AG04450 (cell line): ENCODE measurements around the gene COL25A1. TPM values are rescaled to one million over a fixed set of nuclear protein-coding genes. Genes with fewer than 3 reads are reported as not detected.
A peak's percentile ranks its signal among the peaks of the same experiment; 100 is the strongest.

ENCODE experiments used
- CTCF ChIA-PET: fragments of 300-600, 350-600 bp; formaldehyde crosslinking; extraction: SDS; loops from one replicate; lab custom pipeline; 2022; ENCODE audit warnings: antibody characterized with exemption, inconsistent platforms; lab: Charles Lee
- POLR2A ChIA-PET: fragments of 350-600 bp; formaldehyde crosslinking; extraction: SDS; loops from one replicate; lab custom pipeline; 2021; ENCODE audit warnings: antibody characterized with exemption, inconsistent platforms; lab: Yijun Ruan, JAX
- DNase-seq: peaks from one replicate; pipeline ENCODE4 v3.0.0-alpha.2; 2011; ENCODE audit warnings: low read depth, low spot score
- H3K27ac ChIP-seq: one replicate; pipeline ENCODE4 v1.5.1; 2012; ENCODE audit warnings: low read depth, low read length, control low read depth
- H3K27me3 ChIP-seq: one replicate; pipeline ENCODE4 v1.6.0; 2012; ENCODE audit warnings: low read length; ENCODE audit not compliant: control insufficient read depth, insufficient read depth
- H3K4me3 ChIP-seq: 2 replicates; pipeline ENCODE4 v1.5.1; 2011; ENCODE audit warnings: mild to moderate bottlenecking, low read depth, low read length, control low read depth
- H3K9me3 ChIP-seq: 2 replicates; pipeline ENCODE4 v1.5.1; 2012; ENCODE audit warnings: low read length; ENCODE audit not compliant: control insufficient read depth, insufficient read depth
- polyA plus RNA-seq: library from polyadenylated mRNA; depleted of rRNA; stranded (reverse); fragments of >200 nt; gene quantifications from 2 replicates; pipeline ENCODE4 v1.2.3, GENCODE V29; 2011
- TF ChIP-seq, protein P1 (sequence below): IDR thresholded peaks from 2 replicates; pipeline ENCODE4 v1.5.1; 2011; ENCODE audit warnings: low read depth, low read length, control low read depth, inconsistent platforms

The COL25A1 gene
- polyA plus RNA-seq, 1 experiment: not detected

DNA sequence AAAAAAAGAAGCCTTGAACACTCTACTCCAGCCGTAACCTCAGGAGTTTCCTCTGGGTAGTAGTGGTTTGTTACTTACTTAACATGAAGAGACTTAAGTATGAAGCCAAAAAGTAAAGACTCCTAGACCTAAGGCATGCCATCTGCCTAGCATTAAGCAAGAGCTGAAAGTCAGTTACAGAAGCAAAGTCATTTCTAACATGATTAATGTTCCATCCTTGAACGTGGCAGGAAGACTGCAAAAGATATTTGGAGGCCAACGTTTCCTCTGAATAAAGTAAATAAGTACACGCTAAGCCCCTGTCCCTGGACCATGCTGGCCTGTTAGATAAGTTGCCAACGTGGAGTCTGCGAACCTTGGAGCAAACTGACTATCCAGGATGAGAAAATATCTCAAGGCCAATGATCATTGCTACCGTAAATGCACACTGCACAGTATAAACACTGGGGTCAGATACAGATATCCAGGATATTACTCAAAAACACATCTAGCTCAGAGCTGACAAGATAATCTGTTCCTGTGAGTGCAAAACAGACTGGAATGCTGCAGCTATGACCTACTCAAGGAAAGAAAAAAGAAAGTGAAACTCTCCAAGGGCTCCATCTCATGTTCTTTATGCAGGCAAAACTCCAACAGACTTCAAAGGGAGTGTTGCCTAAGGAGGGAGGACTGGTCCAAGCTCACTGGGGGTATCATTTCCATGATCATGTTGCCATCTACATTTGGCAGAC, 255.8 kb downstream of the COL25A1 start:
- Histone ChIP-seq H3K27ac (peak overlapping the region; percentile 68), H3K4me3 (peak overlapping the region; percentile 50), H3K27me3 (no peaks in the 10 kb centered on the region), H3K9me3 (no peaks in the 10 kb centered on the region)
- CTCF ChIA-PET: interaction anchor here (0.6 to 0.9 kb wide), 2 partner anchors 210 to 212 kb away, joined by 3 read pairs; no protein-coding TSS in a partner anchor
- TF ChIP-seq, protein P1, sequence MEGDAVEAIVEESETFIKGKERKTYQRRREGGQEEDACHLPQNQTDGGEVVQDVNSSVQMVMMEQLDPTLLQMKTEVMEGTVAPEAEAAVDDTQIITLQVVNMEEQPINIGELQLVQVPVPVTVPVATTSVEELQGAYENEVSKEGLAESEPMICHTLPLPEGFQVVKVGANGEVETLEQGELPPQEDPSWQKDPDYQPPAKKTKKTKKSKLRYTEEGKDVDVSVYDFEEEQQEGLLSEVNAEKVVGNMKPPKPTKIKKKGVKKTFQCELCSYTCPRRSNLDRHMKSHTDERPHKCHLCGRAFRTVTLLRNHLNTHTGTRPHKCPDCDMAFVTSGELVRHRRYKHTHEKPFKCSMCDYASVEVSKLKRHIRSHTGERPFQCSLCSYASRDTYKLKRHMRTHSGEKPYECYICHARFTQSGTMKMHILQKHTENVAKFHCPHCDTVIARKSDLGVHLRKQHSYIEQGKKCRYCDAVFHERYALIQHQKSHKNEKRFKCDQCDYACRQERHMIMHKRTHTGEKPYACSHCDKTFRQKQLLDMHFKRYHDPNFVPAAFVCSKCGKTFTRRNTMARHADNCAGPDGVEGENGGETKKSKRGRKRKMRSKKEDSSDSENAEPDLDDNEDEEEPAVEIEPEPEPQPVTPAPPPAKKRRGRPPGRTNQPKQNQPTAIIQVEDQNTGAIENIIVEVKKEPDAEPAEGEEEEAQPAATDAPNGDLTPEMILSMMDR: no peak
- POLR2A ChIA-PET: no interaction called here
- peak; percentile 37 for DNase-seq

- H3K27ac ChIP-seq: no peak overlapping the region
- no peak overlapping the region for H3K4me3 ChIP-seq
- H3K9me3 ChIP-seq: no peaks in the 10 kb centered on the region
- no peak for DNase-seq
- ChIA-PET CTCF (no interaction called here), POLR2A (no interaction called here)
- TF ChIP-seq, protein P1: no peak
- no peaks in the 10 kb centered on the region for H3K27me3 ChIP-seq
These were observed 258.0 kb downstream of the COL25A1 start for GRCh38 chr4:109044431-109044830.

- ChIA-PET CTCF (no interaction called here), POLR2A (no interaction called here)
- TF ChIP-seq, protein P1: no peak
- Histone ChIP-seq H3K27me3 (no peaks in the 10 kb centered on the region), H3K27ac (no peak overlapping the region), H3K9me3 (no peaks in the 10 kb centered on the region), H3K4me3 (no peak overlapping the region)
- DNase-seq: no peak
These were observed 259.2 kb downstream of the COL25A1 start for GRCh38 chr4:109043286-109043685.

DNA sequence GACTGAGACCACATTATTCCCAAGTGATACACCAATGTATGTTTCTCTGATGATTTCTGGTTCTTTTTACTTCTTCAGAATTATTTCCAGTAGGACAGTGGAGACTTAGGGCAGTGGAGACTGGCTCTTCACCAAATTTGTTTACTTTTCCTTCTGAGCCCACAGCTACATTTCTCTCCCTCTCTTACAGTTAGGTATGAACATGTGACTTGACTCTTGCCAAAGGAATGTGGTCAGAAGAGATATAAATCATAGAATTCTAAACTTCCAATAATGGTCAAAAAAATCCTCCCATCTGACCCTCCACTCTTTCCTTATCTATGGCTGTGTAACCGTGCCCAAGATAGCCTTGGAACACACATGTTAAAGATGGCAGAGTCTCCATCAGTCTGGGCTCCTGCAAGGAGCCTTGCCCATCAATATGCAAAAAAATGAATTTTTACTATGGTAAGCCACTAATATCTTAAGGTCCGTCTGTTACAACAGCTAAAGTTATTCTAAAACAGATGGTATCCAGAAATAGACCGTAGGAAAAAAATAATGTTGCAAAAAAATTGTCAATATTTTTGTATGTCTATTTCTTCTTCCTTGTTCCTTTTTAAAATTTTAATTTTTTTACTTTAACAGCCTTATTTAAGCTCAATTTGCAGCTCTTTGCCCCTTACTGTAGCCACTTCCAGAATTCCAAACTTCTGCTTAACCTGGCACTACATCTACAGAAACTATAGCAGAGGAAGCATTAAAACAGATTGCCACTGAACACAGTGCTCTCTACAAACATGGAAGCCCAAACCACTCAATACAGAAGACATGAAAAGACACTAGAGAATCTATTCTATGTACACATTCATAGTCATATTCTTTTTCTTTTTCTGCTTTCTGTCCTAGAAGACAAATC, 260.7 kb downstream of the COL25A1 start:
- Histone ChIP-seq H3K4me3 (no peak overlapping the region), H3K9me3 (no peaks in the 10 kb centered on the region), H3K27me3 (no peaks in the 10 kb centered on the region), H3K27ac (no peak overlapping the region)
- CTCF ChIA-PET: no interaction called here
- TF ChIP-seq, protein P1: no peak
- POLR2A ChIA-PET: no interaction called here
- no peak for DNase-seq

DNA sequence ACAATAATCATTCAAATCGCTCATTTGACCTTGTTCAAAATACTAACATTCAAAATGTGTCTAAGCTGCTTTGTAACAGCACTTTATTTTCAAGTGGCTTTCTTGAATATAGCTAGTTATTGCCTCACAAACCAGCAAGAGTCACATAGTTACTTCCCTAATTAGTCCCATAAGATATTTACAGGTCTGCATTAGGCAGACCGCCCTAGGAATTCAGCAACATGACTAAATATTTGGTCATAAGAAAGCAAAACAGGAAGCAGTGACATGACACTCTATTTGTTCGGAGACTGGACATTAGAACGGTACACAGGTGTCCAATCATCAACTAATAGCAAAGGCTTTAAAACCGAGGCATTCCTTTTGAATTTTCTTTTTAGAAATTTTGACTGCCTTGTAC, 262.0 kb downstream of the COL25A1 start:
- POLR2A ChIA-PET: no interaction called here
- Histone ChIP-seq H3K9me3 (no peaks in the 10 kb centered on the region), H3K4me3 (no peak overlapping the region), H3K27ac (no peak overlapping the region), H3K27me3 (no peaks in the 10 kb centered on the region)
- DNase-seq: no peak
- TF ChIP-seq, protein P1: no peak
- CTCF ChIA-PET: no interaction called here
